ENCODE data around the gene RNF220. TPM values are rescaled to one million over a fixed set of nuclear protein-coding genes. Genes with fewer than 3 reads are reported as not detected.

RNF220 gene
- total and polyA plus RNA-seq, 9 of the 15 experiments (the other 6 are each of a cell fraction or from before 2014, with no cell fraction given) = 5.1 to 117 (median 66.9) TPM

GRCh38 chr1:44594871-44595735, 190.0 kb downstream of the RNF220 start:
- ChIA-PET POLR2A (interaction anchor here (0.5 to 1.5 kb wide), 8 partner anchors 8 to 1302 kb away, joined by 3 to 6 read pairs (median 4); no protein-coding TSS in a partner anchor), CTCF (ENCODE audit: low intra/inter-chr PET ratio) (interaction anchor here (0.6 to 2.8 kb wide), 6 partner anchors 217 to 503 kb away, joined by 3 to 32 read pairs (median 3); no protein-coding TSS in a partner anchor)
- WGBS (ENCODE audit: insufficient coverage, low coverage, missing lambda C conversion rate) = 4% methylated on average over 14 of the region's 14 CpGs
- BruUV-seq (replicated peaks) = no TSS peak
- no peak overlapping the region for H2AFZ ChIP-seq (ENCODE audit: low read depth, low read length)
- H3K4me1 ChIP-seq (replicated peaks in 1 of 2; ENCODE audit: control insufficient read depth in 2 of 2, insufficient read depth in 2 of 2, low read length in 2 of 2) = peaks cover 0 to 9% of the 10 kb centered on the region in 2 experiments; a peak in 2 of 5 replicates
- H3K9ac ChIP-seq (ENCODE audit: insufficient read depth in 1 of 2, low read depth in 2 of 2, low read length in 2 of 2) = no peak overlapping the region
- H3K36me3 ChIP-seq (ENCODE audit: control insufficient read depth, insufficient read depth, low read length) = no peaks in the 10 kb centered on the region
- peaks cover 2% of the 10 kb centered on the region; the same call in 1 of the 2 replicates for H4K20me1 ChIP-seq (replicated peaks; ENCODE audit: control insufficient read depth, insufficient read depth, low read length)
- no peaks in the 10 kb centered on the region for H3K79me2 ChIP-seq (ENCODE audit: control insufficient read depth, insufficient read depth, low read length)
- no peaks in the 10 kb centered on the region for H3K9me1 ChIP-seq (ENCODE audit: control insufficient read depth, insufficient read depth, low read length)
- no peak overlapping the region for H3K4me2 ChIP-seq (ENCODE audit: insufficient read depth, low read length)
- intact Hi-C loops (cut with micrococcal nuclease) = loop anchor here (1.0 to 10.0 kb wide), 5 partner anchors 48 to 503 kb away; no protein-coding TSS in a partner anchor
- in situ Hi-C loops (cut with MboI) = loop anchor here (10.0 kb wide), 1 partner anchor 370 kb away; no protein-coding TSS in a partner anchor
- H3K27ac ChIP-seq (ENCODE audit: extremely low read depth, low read depth, low read length) = no peak overlapping the region
- DNase-seq (ENCODE audit: extremely low read depth in 1 of 4, low spot score in 3 of 4) (peak; percentile 84 to 98 (median 96)), FAIRE-seq (peak; percentile 84), ATAC-seq (peak; percentile 99)
- no peak overlapping the region for H3K4me3 ChIP-seq
- H3K9me3 ChIP-seq (replicated peaks; ENCODE audit: control insufficient read depth, insufficient read depth, low read depth, low read length) = no peaks in the 10 kb centered on the region
- H3K27me3 ChIP-seq (ENCODE audit: control insufficient read depth in 2 of 2, insufficient read depth in 2 of 2, low read length in 2 of 2) = peaks cover 33 to 61% of the 10 kb centered on the region in 2 experiments
- peak; percentile 48 to 78 for TF ChIP-seq MAZ (CRISPR knock-in tag; conservative IDR thresholded peaks at IDR 0.05 in 1 of 2, IDR thresholded peaks at IDR 0.05 in 1 of 2)
- TF ChIP-seq CTBP1 (IDR thresholded peaks at IDR 0.05; ENCODE audit: borderline replicate concordance) = peak; percentile 34; the same call in 1 of the 2 replicates
- peak; percentile 44 for TF ChIP-seq ZFP36 (IDR thresholded peaks at IDR 0.05; ENCODE audit: low read depth, low read length, partially characterized antibody)
- TF ChIP-seq STAG1 (CRISPR knock-in tag; IDR thresholded peaks at IDR 0.05; ENCODE audit: borderline replicate concordance) = peak; percentile 99
- TF ChIP-seq ZBTB2 (IDR thresholded peaks at IDR 0.05) = no peak
- TF ChIP-seq HCFC1 (IDR thresholded peaks at IDR 0.05; ENCODE audit: low read depth, low read length) = no peak
- 0 out of 2 replicates have a peak, but pooled peaks have one; percentile 25 for TF ChIP-seq ZKSCAN1 (IDR thresholded peaks at IDR 0.05; ENCODE audit: low read depth, low read length)
- TF ChIP-seq VEZF1 (CRISPR knock-in tag; IDR thresholded peaks at IDR 0.05) = peak; percentile 55
- peak; percentile 7; the same call in 1 of the 2 replicates for TF ChIP-seq MAFF (IDR thresholded peaks at IDR 0.05; ENCODE audit: low read length)
- 0 out of 2 replicates have a peak, but pooled peaks have one; percentile 23 for TF ChIP-seq MYC (IDR thresholded peaks at IDR 0.05; ENCODE audit: low read depth, low read length)
- no peak for TF ChIP-seq MYC (CRISPR knock-in tag; IDR thresholded peaks at IDR 0.05; ENCODE audit: borderline replicate concordance, low read depth)
- peak; percentile 43; the same call in 1 of the 2 replicates for TF ChIP-seq L3MBTL2 (IDR thresholded peaks at IDR 0.05)
- peak; percentile 96 to 98 (median 97) for TF ChIP-seq CTCF (IDR thresholded peaks at IDR 0.05 in 2 of 3, conservative IDR thresholded peaks at IDR 0.05 in 1 of 3; ENCODE audit: insufficient read depth in 2 of 3, low read depth in 1 of 3, low read length in 3 of 3)
- TF ChIP-seq RB1 (IDR thresholded peaks at IDR 0.05; ENCODE audit: low read depth) = peak; percentile 82

All from K562 (cell line).